Measurements from ENCODE around the gene CYP27B1. TPM values are rescaled to one million over a fixed set of nuclear protein-coding genes. Genes with fewer than 3 reads are reported as not detected.

CYP27B1 gene
- total and polyA plus RNA-seq, 10 of the 15 experiments (the other 5 are each of a cell fraction or from before 2014, with no cell fraction given) = 0.10 to 2.7 (median 1.1) TPM

GRCh38 chr12:57760347-57760982, 6.4 kb downstream of the CYP27B1 start:
- no TSS peak for BruUV-seq (replicated peaks)
- WGBS (ENCODE audit: insufficient coverage, insufficient replicate concordance, low lambda C conversion rate, missing lambda C conversion rate) = 85% methylated on average over 3 of the region's 3 CpGs

More at GRCh38 chr12:57760347-57760982, 6.4 kb downstream of the CYP27B1 start:
- H4K20me1 ChIP-seq (ENCODE audit: control insufficient read depth, insufficient read depth) = no peaks in the 10 kb centered on the region; the same call in 1 of the 2 replicates
- DNase-seq (ENCODE audit: low read depth, low spot score) = no peak
- ChIA-PET RAD21 (ENCODE audit: unreplicated experiment) (interaction anchor here (1.5 kb wide), 1 partner anchor 177 kb away, joined by 4 read pairs; no protein-coding TSS in a partner anchor), POLR2A (no interaction called here), SMC1A (ENCODE audit: uncharacterized antibody, unreplicated experiment) (interaction anchor here (1.0 kb wide), 1 partner anchor 13 kb away, joined by 3 read pairs; no protein-coding TSS in a partner anchor), CTCF (interaction anchor here (0.5 to 2.0 kb wide), 5 partner anchors 12 to 173 kb away, joined by 3 to 9 read pairs (median 5); partner anchors contain the start of genes AVIL, EEF1AKMT3 and METTL1)
- H3K4me3 ChIP-seq = no peak overlapping the region
- H3K9me3 ChIP-seq (replicated peaks; ENCODE audit: control insufficient read depth, insufficient read depth, low read length) = no peaks in the 10 kb centered on the region; the same call in 2 of the 3 replicates
- peaks cover 4 to 12% of the 10 kb centered on the region in 2 experiments; a peak in 2 of 4 replicates for H3K27me3 ChIP-seq (replicated peaks in 1 of 2; ENCODE audit: control insufficient read depth in 2 of 2, insufficient read depth in 2 of 2, low read length in 1 of 2)
- H2AFZ ChIP-seq (ENCODE audit: control insufficient read depth, low read depth, low read length) = no peak overlapping the region
- intact Hi-C loops (cut with micrococcal nuclease; ENCODE audit: unreplicated experiment) (no loop called here), in situ Hi-C loops (cut with MboI) (no loop called here)
- H3K4me2 ChIP-seq (ENCODE audit: control insufficient read depth, insufficient read depth) = no peak overlapping the region
- no peaks in the 10 kb centered on the region for H3K79me2 ChIP-seq (ENCODE audit: control insufficient read depth, insufficient read depth, low read length)
- H3K9ac ChIP-seq (ENCODE audit: control insufficient read depth, insufficient read depth, low read length) = no peak overlapping the region
- no peak for FAIRE-seq
- peaks cover 0 to 3% of the 10 kb centered on the region in 2 experiments; a peak in 2 of 4 replicates for H3K36me3 ChIP-seq (ENCODE audit: control insufficient read depth in 2 of 2, insufficient read depth in 2 of 2, low read length in 1 of 2)
- H3K4me1 ChIP-seq (ENCODE audit: control insufficient read depth, insufficient read depth, low read length) = peaks cover 17% of the 10 kb centered on the region; the same call in 1 of the 2 replicates
- TF ChIP-seq ZSCAN29 (IDR thresholded peaks at IDR 0.05) (no peak), REST (IDR thresholded peaks at IDR 0.05; ENCODE audit: low read depth, low read length) (peak; percentile 87)
- no peak for ATAC-seq
- H3K27ac ChIP-seq (ENCODE audit: control insufficient read depth, insufficient read depth) = no peak overlapping the region

Measured in GM12878 (cell line).